ENCODE measurements around the gene DHX57.
A peak's percentile ranks its signal among the peaks of the same experiment; 100 is the strongest.

DHX57 gene

DNA sequence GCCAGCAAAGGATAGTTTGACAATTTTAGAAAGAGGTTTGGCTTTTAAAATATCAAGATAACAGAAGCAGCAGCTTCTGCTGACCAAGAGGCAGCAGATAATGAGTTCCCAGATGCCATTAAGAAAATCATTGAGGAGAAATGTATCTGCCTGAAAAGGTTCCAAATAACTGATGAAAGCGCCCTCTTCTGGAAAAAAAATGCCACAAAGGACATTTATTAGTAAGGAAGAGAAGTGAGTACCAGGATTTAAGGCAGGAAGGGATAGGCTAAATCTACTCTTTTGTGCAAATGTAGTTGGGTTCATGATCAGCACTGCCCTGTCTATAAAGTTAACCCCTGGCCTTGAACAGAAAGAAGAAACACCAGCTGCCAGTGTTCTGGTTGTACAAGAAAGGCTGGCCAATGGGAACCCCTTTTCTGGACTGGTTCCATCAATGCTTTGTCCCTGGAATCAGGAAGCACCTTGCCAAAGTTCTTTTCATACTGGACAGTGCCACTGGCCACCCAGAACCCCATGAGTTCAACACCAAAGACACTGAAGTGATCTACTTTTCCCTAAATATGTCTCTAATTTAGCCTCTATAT lies 40.6 kb downstream of the DHX57 start:
- peak; percentile 34; the same call in 1 of the 2 replicates for TF ChIP-seq RAD21 (IDR thresholded peaks at IDR 0.05; ENCODE audit: low read depth)
- TF ChIP-seq CEBPB (IDR thresholded peaks at IDR 0.05), result no peak
- no peak for TF ChIP-seq YY1 (IDR thresholded peaks at IDR 0.05; ENCODE audit: low read depth)
- TF ChIP-seq ZBTB7A (IDR thresholded peaks at IDR 0.05; ENCODE audit: low read depth), result no peak

DNA sequence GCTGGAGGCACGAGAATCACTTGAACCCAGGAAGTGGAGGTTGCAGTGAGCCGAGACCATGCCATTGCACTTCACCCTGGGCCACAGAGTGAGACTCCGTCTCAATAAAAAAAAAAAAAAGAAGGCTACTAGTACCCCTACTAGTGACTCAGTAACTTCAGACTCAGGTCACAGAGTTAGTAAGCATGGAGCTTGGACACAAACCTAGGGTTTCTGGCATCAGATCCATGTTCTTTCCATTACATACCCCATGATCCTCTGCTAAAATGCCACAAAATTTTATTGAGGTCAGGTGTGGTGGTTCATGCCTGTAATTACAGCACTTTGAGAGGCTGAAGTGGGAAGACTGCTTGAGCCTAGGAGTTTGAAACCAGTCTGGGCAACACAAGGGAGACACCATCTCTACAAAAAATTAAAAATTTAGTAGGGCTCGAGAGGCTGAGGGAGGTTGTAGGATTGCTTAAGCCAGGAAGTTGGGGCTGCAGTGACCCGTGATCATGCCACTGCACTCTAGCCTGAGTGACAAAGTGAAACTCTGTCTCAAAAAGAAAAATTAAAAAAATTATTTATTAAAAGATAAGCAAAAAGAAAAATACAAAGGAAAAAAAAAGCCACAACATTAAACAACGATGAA lies 45.1 kb downstream of the DHX57 start:
- TF ChIP-seq CREB1 (IDR thresholded peaks at IDR 0.05; ENCODE audit: low read depth) (no peak), CEBPB (IDR thresholded peaks at IDR 0.05) (no peak), YY1 (IDR thresholded peaks at IDR 0.05; ENCODE audit: low read depth) (no peak), EP300 (IDR thresholded peaks at IDR 0.05; ENCODE audit: borderline replicate concordance) (no peak), NFIC (IDR thresholded peaks at IDR 0.05) (no peak), TEAD4 (IDR thresholded peaks at IDR 0.05) (no peak), TAF1 (IDR thresholded peaks at IDR 0.05; ENCODE audit: low read depth) (no peak), FOXM1 (IDR thresholded peaks at IDR 0.05; ENCODE audit: borderline replicate concordance, low read depth) (no peak), ZBTB7A (IDR thresholded peaks at IDR 0.05; ENCODE audit: low read depth) (no peak), TCF12 (IDR thresholded peaks at IDR 0.05; ENCODE audit: low read depth) (no peak), RAD21 (IDR thresholded peaks at IDR 0.05; ENCODE audit: low read depth) (no peak), EGR1 (IDR thresholded peaks at IDR 0.05) (no peak)
- TF ChIP-seq, protein P1, sequence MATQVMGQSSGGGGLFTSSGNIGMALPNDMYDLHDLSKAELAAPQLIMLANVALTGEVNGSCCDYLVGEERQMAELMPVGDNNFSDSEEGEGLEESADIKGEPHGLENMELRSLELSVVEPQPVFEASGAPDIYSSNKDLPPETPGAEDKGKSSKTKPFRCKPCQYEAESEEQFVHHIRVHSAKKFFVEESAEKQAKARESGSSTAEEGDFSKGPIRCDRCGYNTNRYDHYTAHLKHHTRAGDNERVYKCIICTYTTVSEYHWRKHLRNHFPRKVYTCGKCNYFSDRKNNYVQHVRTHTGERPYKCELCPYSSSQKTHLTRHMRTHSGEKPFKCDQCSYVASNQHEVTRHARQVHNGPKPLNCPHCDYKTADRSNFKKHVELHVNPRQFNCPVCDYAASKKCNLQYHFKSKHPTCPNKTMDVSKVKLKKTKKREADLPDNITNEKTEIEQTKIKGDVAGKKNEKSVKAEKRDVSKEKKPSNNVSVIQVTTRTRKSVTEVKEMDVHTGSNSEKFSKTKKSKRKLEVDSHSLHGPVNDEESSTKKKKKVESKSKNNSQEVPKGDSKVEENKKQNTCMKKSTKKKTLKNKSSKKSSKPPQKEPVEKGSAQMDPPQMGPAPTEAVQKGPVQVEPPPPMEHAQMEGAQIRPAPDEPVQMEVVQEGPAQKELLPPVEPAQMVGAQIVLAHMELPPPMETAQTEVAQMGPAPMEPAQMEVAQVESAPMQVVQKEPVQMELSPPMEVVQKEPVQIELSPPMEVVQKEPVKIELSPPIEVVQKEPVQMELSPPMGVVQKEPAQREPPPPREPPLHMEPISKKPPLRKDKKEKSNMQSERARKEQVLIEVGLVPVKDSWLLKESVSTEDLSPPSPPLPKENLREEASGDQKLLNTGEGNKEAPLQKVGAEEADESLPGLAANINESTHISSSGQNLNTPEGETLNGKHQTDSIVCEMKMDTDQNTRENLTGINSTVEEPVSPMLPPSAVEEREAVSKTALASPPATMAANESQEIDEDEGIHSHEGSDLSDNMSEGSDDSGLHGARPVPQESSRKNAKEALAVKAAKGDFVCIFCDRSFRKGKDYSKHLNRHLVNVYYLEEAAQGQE (IDR thresholded peaks at IDR 0.05; ENCODE audit: low read depth), result no peak
- TF ChIP-seq, protein P2, sequence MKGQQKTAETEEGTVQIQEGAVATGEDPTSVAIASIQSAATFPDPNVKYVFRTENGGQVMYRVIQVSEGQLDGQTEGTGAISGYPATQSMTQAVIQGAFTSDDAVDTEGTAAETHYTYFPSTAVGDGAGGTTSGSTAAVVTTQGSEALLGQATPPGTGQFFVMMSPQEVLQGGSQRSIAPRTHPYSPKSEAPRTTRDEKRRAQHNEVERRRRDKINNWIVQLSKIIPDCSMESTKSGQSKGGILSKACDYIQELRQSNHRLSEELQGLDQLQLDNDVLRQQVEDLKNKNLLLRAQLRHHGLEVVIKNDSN (IDR thresholded peaks at IDR 0.05), result no peak
- TF ChIP-seq, protein P3, sequence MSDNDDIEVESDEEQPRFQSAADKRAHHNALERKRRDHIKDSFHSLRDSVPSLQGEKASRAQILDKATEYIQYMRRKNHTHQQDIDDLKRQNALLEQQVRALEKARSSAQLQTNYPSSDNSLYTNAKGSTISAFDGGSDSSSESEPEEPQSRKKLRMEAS (IDR thresholded peaks at IDR 0.05), result no peak

DNA sequence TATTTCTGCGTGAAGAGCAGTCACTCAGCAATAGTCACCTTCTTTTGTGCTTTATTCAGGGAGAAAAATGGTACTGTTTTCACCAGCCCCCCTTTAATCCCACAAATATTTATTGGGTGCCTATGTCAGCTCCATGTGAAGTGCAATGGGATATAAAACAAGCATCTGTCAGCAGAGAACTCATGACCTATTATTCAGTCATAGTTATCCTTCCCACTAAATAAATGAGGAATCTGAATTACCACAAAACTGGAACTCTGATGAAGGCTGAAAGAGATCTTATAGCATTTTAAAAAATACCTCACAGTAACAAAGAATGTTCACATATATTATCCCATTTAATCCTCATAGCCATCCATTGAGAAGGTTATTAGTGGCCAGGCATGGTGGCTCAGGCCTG lies 45.8 kb downstream of the DHX57 start:
- TF ChIP-seq YY1 (IDR thresholded peaks at IDR 0.05; ENCODE audit: low read depth), result no peak

GRCh38 chr2:38828460-38828859 lies 47.3 kb downstream of the DHX57 start:
- TF ChIP-seq EGR1 (IDR thresholded peaks at IDR 0.05) (no peak), NFIC (IDR thresholded peaks at IDR 0.05) (no peak), TCF12 (IDR thresholded peaks at IDR 0.05; ENCODE audit: low read depth) (no peak), YY1 (IDR thresholded peaks at IDR 0.05; ENCODE audit: low read depth) (no peak), ZBTB7A (IDR thresholded peaks at IDR 0.05; ENCODE audit: low read depth) (no peak), TAF1 (IDR thresholded peaks at IDR 0.05; ENCODE audit: low read depth) (no peak), CREB1 (IDR thresholded peaks at IDR 0.05; ENCODE audit: low read depth) (no peak), EP300 (IDR thresholded peaks at IDR 0.05; ENCODE audit: borderline replicate concordance) (no peak), CEBPB (IDR thresholded peaks at IDR 0.05) (no peak), FOXM1 (IDR thresholded peaks at IDR 0.05; ENCODE audit: borderline replicate concordance, low read depth) (no peak), RAD21 (IDR thresholded peaks at IDR 0.05; ENCODE audit: low read depth) (no peak), TEAD4 (IDR thresholded peaks at IDR 0.05) (no peak)
- TF ChIP-seq, protein P1 (IDR thresholded peaks at IDR 0.05; ENCODE audit: low read depth), result no peak
- TF ChIP-seq, protein P2 (IDR thresholded peaks at IDR 0.05), result no peak
- TF ChIP-seq, protein P3 (IDR thresholded peaks at IDR 0.05), result no peak

DNA sequence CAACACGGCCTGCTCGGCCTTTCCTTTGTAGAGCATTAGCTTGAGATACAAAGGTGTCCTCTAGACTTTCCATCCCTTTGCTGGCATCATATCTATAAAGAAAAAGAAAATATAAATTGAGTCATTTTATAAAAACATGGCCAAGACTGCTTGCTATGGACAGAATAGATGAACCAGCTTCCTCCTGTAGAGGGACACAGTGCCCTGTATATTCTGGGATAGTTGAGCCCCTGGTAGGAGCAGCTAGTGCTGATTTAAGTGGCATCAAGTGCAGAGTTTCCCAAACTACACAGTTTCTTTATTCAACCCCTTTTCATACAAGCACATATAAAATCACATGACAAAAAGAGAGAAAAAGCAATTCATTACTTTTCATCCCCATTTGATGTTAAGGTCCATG lies 49.8 kb downstream of the DHX57 start:
- TF ChIP-seq CREB1 (IDR thresholded peaks at IDR 0.05; ENCODE audit: low read depth) (no peak), RAD21 (IDR thresholded peaks at IDR 0.05; ENCODE audit: low read depth) (no peak), TCF12 (IDR thresholded peaks at IDR 0.05; ENCODE audit: low read depth) (no peak), FOXM1 (IDR thresholded peaks at IDR 0.05; ENCODE audit: borderline replicate concordance, low read depth) (no peak), EGR1 (IDR thresholded peaks at IDR 0.05) (no peak), TEAD4 (IDR thresholded peaks at IDR 0.05) (no peak), ZBTB7A (IDR thresholded peaks at IDR 0.05; ENCODE audit: low read depth) (no peak), CEBPB (IDR thresholded peaks at IDR 0.05) (no peak), NFIC (IDR thresholded peaks at IDR 0.05) (no peak), YY1 (IDR thresholded peaks at IDR 0.05; ENCODE audit: low read depth) (no peak), EP300 (IDR thresholded peaks at IDR 0.05; ENCODE audit: borderline replicate concordance) (no peak), TAF1 (IDR thresholded peaks at IDR 0.05; ENCODE audit: low read depth) (no peak)
- TF ChIP-seq, protein P1 (IDR thresholded peaks at IDR 0.05; ENCODE audit: low read depth), result no peak
- TF ChIP-seq, protein P3 (IDR thresholded peaks at IDR 0.05), result no peak
- TF ChIP-seq, protein P2 (IDR thresholded peaks at IDR 0.05), result no peak
